ENCODE data around the gene CEP72.

DNA sequence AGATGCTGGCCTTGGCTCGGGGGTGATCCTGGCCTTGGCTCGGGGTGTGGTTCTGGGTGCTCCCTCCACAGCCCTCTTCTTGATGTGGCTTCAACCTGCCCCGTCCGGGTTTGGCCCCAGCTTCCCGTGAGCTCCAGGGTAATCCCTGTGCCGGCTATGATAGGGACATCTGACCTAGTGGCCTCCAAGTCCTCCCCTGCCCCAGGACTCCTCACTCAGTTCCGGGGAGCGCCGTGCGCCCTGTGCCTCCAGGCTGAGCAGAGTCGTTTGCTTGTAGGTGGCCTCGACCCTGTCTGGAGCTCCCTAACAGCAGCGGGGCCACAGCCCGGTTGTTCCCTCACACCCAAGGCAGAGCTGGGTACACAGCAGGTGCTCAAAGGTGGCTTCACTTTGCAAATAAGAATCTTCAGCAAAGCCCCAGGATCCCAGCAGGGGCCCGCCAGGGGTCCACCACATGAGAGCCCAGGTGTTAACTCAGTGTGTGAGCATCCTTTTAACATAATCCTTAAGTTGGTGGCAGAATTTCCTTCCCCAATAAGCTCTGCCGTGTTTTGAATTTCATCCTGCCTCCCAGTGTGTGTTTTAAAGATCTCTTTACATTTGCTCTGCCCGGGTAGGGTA, 32.3 kb upstream of the CEP72 start:
- TF ChIP-seq, protein P1, sequence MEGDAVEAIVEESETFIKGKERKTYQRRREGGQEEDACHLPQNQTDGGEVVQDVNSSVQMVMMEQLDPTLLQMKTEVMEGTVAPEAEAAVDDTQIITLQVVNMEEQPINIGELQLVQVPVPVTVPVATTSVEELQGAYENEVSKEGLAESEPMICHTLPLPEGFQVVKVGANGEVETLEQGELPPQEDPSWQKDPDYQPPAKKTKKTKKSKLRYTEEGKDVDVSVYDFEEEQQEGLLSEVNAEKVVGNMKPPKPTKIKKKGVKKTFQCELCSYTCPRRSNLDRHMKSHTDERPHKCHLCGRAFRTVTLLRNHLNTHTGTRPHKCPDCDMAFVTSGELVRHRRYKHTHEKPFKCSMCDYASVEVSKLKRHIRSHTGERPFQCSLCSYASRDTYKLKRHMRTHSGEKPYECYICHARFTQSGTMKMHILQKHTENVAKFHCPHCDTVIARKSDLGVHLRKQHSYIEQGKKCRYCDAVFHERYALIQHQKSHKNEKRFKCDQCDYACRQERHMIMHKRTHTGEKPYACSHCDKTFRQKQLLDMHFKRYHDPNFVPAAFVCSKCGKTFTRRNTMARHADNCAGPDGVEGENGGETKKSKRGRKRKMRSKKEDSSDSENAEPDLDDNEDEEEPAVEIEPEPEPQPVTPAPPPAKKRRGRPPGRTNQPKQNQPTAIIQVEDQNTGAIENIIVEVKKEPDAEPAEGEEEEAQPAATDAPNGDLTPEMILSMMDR (IDR thresholded peaks at IDR 0.05), result no peak
- TF ChIP-seq POLR2AphosphoS5 (IDR thresholded peaks at IDR 0.05; ENCODE audit: low read depth, low read length), result no peak
- TF ChIP-seq, protein P2, sequence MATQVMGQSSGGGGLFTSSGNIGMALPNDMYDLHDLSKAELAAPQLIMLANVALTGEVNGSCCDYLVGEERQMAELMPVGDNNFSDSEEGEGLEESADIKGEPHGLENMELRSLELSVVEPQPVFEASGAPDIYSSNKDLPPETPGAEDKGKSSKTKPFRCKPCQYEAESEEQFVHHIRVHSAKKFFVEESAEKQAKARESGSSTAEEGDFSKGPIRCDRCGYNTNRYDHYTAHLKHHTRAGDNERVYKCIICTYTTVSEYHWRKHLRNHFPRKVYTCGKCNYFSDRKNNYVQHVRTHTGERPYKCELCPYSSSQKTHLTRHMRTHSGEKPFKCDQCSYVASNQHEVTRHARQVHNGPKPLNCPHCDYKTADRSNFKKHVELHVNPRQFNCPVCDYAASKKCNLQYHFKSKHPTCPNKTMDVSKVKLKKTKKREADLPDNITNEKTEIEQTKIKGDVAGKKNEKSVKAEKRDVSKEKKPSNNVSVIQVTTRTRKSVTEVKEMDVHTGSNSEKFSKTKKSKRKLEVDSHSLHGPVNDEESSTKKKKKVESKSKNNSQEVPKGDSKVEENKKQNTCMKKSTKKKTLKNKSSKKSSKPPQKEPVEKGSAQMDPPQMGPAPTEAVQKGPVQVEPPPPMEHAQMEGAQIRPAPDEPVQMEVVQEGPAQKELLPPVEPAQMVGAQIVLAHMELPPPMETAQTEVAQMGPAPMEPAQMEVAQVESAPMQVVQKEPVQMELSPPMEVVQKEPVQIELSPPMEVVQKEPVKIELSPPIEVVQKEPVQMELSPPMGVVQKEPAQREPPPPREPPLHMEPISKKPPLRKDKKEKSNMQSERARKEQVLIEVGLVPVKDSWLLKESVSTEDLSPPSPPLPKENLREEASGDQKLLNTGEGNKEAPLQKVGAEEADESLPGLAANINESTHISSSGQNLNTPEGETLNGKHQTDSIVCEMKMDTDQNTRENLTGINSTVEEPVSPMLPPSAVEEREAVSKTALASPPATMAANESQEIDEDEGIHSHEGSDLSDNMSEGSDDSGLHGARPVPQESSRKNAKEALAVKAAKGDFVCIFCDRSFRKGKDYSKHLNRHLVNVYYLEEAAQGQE (IDR thresholded peaks at IDR 0.05; ENCODE audit: insufficient read depth in 1 of 2, low read depth in 2 of 2, low read length in 1 of 2), result no peak
